ENCODE measurements around the gene BBS12. TPM values are rescaled to one million over a fixed set of nuclear protein-coding genes. Genes with fewer than 3 reads are reported as not detected.

Gene BBS12
- total and polyA plus RNA-seq, 9 of the 15 experiments (the other 6 are each of a cell fraction or from before 2014, with no cell fraction given) = 2.7 to 6.5 (median 3.3) TPM

DNA sequence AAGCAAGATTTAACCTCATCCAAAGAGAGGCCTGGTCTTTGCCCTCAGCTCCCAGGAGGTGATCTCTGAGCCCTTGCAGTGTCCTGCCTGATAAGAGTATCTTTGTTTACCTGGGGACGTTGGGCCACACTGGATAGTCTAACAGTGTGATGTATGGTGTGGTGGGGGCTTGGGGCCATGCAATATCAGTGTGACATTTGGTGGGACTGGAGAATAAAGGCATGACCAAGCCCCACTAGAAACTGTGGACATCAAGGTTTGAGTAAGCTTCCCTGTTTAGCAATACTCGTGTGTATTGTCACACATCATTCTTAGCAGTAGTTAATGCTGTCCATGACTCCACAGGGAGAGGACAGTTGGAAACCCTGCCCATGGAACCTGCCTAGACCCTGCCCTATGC is 34.4 kb downstream of the BBS12 start (continued):
- TF ChIP-seq SIX5 (IDR thresholded peaks at IDR 0.05; ENCODE audit: borderline replicate concordance in 1 of 2, insufficient read depth in 1 of 2, low read depth in 1 of 2, low read length in 2 of 2) = no peak
- TF ChIP-seq, protein P1, sequence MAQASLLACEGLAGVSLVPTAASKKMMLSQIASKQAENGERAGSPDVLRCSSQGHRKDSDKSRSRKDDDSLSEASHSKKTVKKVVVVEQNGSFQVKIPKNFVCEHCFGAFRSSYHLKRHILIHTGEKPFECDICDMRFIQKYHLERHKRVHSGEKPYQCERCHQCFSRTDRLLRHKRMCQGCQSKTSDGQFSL (CRISPR knock-in tag; IDR thresholded peaks at IDR 0.05) = no peak
- TF ChIP-seq, protein P1 (tag; IDR thresholded peaks at IDR 0.05) = no peak
- TF ChIP-seq, protein P2, sequence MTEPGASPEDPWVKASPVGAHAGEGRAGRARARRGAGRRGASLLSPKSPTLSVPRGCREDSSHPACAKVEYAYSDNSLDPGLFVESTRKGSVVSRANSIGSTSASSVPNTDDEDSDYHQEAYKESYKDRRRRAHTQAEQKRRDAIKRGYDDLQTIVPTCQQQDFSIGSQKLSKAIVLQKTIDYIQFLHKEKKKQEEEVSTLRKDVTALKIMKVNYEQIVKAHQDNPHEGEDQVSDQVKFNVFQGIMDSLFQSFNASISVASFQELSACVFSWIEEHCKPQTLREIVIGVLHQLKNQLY (CRISPR knock-in tag; conservative IDR thresholded peaks at IDR 0.05) = no peak
- TF ChIP-seq ZBED1 (IDR thresholded peaks at IDR 0.05) = no peak
- no peak for TF ChIP-seq CHD7 (IDR thresholded peaks at IDR 0.05; ENCODE audit: low read depth, low read length)
- TF ChIP-seq RCOR1 (IDR thresholded peaks at IDR 0.05; ENCODE audit: borderline replicate concordance in 1 of 2, low read depth in 2 of 2, low read length in 2 of 2) = peak in 1 of 2 experiments; percentile 49; a peak in 1 of 4 replicates
- 0 out of 2 replicates have a peak, but pooled peaks have one; percentile 26 for TF ChIP-seq MTA2 (IDR thresholded peaks at IDR 0.05; ENCODE audit: low read depth)
- TF ChIP-seq CBFA2T3 (IDR thresholded peaks at IDR 0.05) = peak; percentile 90
- TF ChIP-seq TRIM24 (IDR thresholded peaks at IDR 0.05) = peak; percentile 31 to 36; a peak in 2 of 4 replicates
- TF ChIP-seq ZBTB12 (CRISPR knock-in tag; IDR thresholded peaks at IDR 0.05) = no peak
- TF ChIP-seq FOXJ3 (CRISPR knock-in tag; IDR thresholded peaks at IDR 0.05) = no peak
- TF ChIP-seq, protein P3, sequence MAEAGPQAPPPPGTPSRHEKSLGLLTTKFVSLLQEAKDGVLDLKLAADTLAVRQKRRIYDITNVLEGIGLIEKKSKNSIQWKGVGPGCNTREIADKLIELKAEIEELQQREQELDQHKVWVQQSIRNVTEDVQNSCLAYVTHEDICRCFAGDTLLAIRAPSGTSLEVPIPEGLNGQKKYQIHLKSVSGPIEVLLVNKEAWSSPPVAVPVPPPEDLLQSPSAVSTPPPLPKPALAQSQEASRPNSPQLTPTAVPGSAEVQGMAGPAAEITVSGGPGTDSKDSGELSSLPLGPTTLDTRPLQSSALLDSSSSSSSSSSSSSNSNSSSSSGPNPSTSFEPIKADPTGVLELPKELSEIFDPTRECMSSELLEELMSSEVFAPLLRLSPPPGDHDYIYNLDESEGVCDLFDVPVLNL (CRISPR knock-in tag; IDR thresholded peaks at IDR 0.05; ENCODE audit: low read depth) = no peak

Measured in K562 (cell line).